Measurements from ENCODE around the gene ISG20L2.
A peak's percentile ranks its signal among the peaks of the same experiment; 100 is the strongest.

The ISG20L2 gene

GRCh38 chr1:156747742-156748669, 19.4 kb upstream of the ISG20L2 start:
- peak; percentile 43 for DNase-seq (ENCODE audit: low read depth)
- H3K4me3 ChIP-seq (ENCODE audit: low read length), result peak overlapping the region; percentile 97
- no peak for TF ChIP-seq CTCF (conservative IDR thresholded peaks at IDR 0.05; ENCODE audit: low read length)

GRCh38 chr1:156746728-156747631, 18.4 kb upstream of the ISG20L2 start:
- peak; percentile 98 for DNase-seq (ENCODE audit: low read depth)
- TF ChIP-seq CTCF (conservative IDR thresholded peaks at IDR 0.05; ENCODE audit: low read length), result peak; percentile 33
- H3K4me3 ChIP-seq (ENCODE audit: low read length), result peak overlapping the region; percentile 97

- no peak for DNase-seq (ENCODE audit: low read depth)
- TF ChIP-seq CTCF (conservative IDR thresholded peaks at IDR 0.05; ENCODE audit: low read length), result no peak
- peak overlapping the region; percentile 71 for H3K4me3 ChIP-seq (ENCODE audit: low read length)
These were observed 17.8 kb upstream of the ISG20L2 start for GRCh38 chr1:156746406-156746727.

GRCh38 chr1:156745881-156746280, 17.3 kb upstream of the ISG20L2 start:
- peak overlapping the region; percentile 71 for H3K4me3 ChIP-seq (ENCODE audit: low read length)
- DNase-seq (ENCODE audit: low read depth), result no peak
- TF ChIP-seq CTCF (conservative IDR thresholded peaks at IDR 0.05; ENCODE audit: low read length), result no peak

- no peak for DNase-seq (ENCODE audit: low read depth)
- no peak overlapping the region for H3K4me3 ChIP-seq (ENCODE audit: low read length)
- TF ChIP-seq CTCF (conservative IDR thresholded peaks at IDR 0.05; ENCODE audit: low read length), result no peak
These were observed 16.3 kb upstream of the ISG20L2 start for GRCh38 chr1:156744786-156745419.

- no peak overlapping the region for H3K4me3 ChIP-seq (ENCODE audit: low read length)
- no peak for TF ChIP-seq CTCF (conservative IDR thresholded peaks at IDR 0.05; ENCODE audit: low read length)
- DNase-seq (ENCODE audit: low read depth), result no peak
These were observed 15.8 kb upstream of the ISG20L2 start for GRCh38 chr1:156744344-156744743.

Data from AG10803 (cell line).